Thoracic aorta (tissue), 2 donors: ENCODE data around the gene ADAMTS16. TPM values are rescaled to one million over a fixed set of nuclear protein-coding genes. Genes with fewer than 3 reads are reported as not detected.

Source experiments
- ATAC-seq: fragments of 150-250 bp; one replicate; pipeline ENCODE4 v1.8.0; 2017; ENCODE audit warnings: low read depth; ENCODE audit not compliant: insufficient number of reproducible peaks, low FRiP score
- DNase-seq: peaks from one replicate; pipeline ENCODE4 v3.0.0-alpha.2; 2020; ENCODE audit warnings: low spot score
- H3K27ac ChIP-seq, 2 donors: fragments of 200-600 bp; sonication (generic); 1 replicate in 1 of 2; 2 replicates in 1 of 2; pipeline ENCODE4 v1.5.1; 2016; ENCODE audit warnings: mild to moderate bottlenecking in 2 of 2, moderate library complexity in 2 of 2
- H3K27me3 ChIP-seq: fragments of 200-600 bp; sonication (generic); replicated peaks from 2 replicates; pipeline ENCODE4 v1.6.0; 2016; ENCODE audit warnings: mild to moderate bottlenecking; ENCODE audit not compliant: insufficient read depth
- H3K36me3 ChIP-seq: fragments of 200-600 bp; sonication (generic); one replicate; pipeline ENCODE4 v1.5.1; 2016
- H3K4me1 ChIP-seq, 2 donors: fragments of 200-600 bp; sonication (generic); 1 replicate in 1 of 2; 2 replicates in 1 of 2; pipeline versions ENCODE4 v1.5.1 to v1.6.0; 2016; ENCODE audit warnings: low read depth in 2 of 2, mild to moderate bottlenecking in 1 of 2; ENCODE audit not compliant: control insufficient read depth in 1 of 2
- H3K4me3 ChIP-seq: fragments of 200-600 bp; sonication (generic); 2 replicates; pipeline ENCODE4 v1.5.1; 2016; ENCODE audit warnings: mild to moderate bottlenecking
- H3K9me3 ChIP-seq: fragments of 200-600 bp; sonication (generic); 2 replicates; pipeline ENCODE4 v1.5.1; 2016
- CTCF ChIP-seq: fragments of 200-600 bp; sonication (generic); IDR thresholded peaks from one replicate; pipeline ENCODE4 v1.5.1; 2019; ENCODE audit warnings: antibody characterized with exemption
- total RNA-seq, 2 donors: library from RNA; depleted of rRNA; stranded (reverse); fragments of >200 nt; gene quantifications; one replicate each; pipeline versions ENCODE4 v1.1.0 to v1.2.3, GENCODE V29; 2016

Gene ADAMTS16
- total RNA-seq, 2 donors from 2014 or later = not detected

GRCh38 chr5:5158472-5158895 is 18.4 kb downstream of the ADAMTS16 start:
- ATAC-seq = no peak

GRCh38 chr5:5159282-5160103 is 19.4 kb downstream of the ADAMTS16 start:
- no peak for TF ChIP-seq CTCF
- Histone ChIP-seq H3K27ac (no peak overlapping the region), H3K4me1 (no peaks in the 10 kb centered on the region), H3K9me3 (no peaks in the 10 kb centered on the region), H3K36me3 (no peaks in the 10 kb centered on the region), H3K27me3 (no peaks in the 10 kb centered on the region), H3K4me3 (no peak overlapping the region)
- no peak for DNase-seq
- no peak for ATAC-seq

More at GRCh38 chr5:5158472-5158895, 18.4 kb downstream of the ADAMTS16 start:
- Histone ChIP-seq H3K36me3 (no peaks in the 10 kb centered on the region), H3K4me1 (no peaks in the 10 kb centered on the region), H3K27ac (no peak overlapping the region), H3K27me3 (no peaks in the 10 kb centered on the region), H3K9me3 (no peaks in the 10 kb centered on the region), H3K4me3 (no peak overlapping the region)
- DNase-seq = no peak
- no peak for TF ChIP-seq CTCF

- no peaks in the 10 kb centered on the region for H3K36me3 ChIP-seq
- no peak for TF ChIP-seq CTCF
- H3K4me1 ChIP-seq = no peaks in the 10 kb centered on the region
- no peak overlapping the region for H3K4me3 ChIP-seq
- H3K27me3 ChIP-seq = no peaks in the 10 kb centered on the region
- no peak overlapping the region for H3K27ac ChIP-seq
- no peak for DNase-seq
- no peaks in the 10 kb centered on the region for H3K9me3 ChIP-seq
- ATAC-seq = no peak
Measured at GRCh38 chr5:5164163-5164562, 24.0 kb downstream of the ADAMTS16 start.

GRCh38 chr5:5165541-5166002 is 25.4 kb downstream of the ADAMTS16 start:
- Histone ChIP-seq H3K36me3 (no peaks in the 10 kb centered on the region), H3K9me3 (no peaks in the 10 kb centered on the region), H3K4me1 (no peaks in the 10 kb centered on the region), H3K27ac (no peak overlapping the region), H3K4me3 (no peak overlapping the region), H3K27me3 (no peaks in the 10 kb centered on the region)
- ATAC-seq = no peak
- no peak for TF ChIP-seq CTCF
- no peak for DNase-seq

GRCh38 chr5:5169466-5169865 is 29.3 kb downstream of the ADAMTS16 start:
- Histone ChIP-seq H3K27me3 (no peaks in the 10 kb centered on the region), H3K4me3 (no peak overlapping the region), H3K36me3 (no peaks in the 10 kb centered on the region), H3K27ac (no peak overlapping the region), H3K4me1 (no peaks in the 10 kb centered on the region), H3K9me3 (no peaks in the 10 kb centered on the region)
- DNase-seq = no peak
- ATAC-seq = no peak
- TF ChIP-seq CTCF = no peak
